PFSK-1 (cell line): Measurements from ENCODE around the gene STK40.

Experiments used
- FOXP2 ChIP-seq: optimal IDR thresholded peaks from 2 replicates; pipeline ENCODE3; 2011; ENCODE audit warnings: borderline replicate concordance, control low read depth, inconsistent platforms; ENCODE audit not compliant: insufficient read depth; ENCODE audit errors: extremely low read length, extremely low read depth
- POLR2AphosphoS5 ChIP-seq: IDR thresholded peaks from 2 replicates; pipeline ENCODE4 v1.6.1; 2012; ENCODE audit warnings: low read depth, mild to moderate bottlenecking, control low read depth, low read length, moderate library complexity
- REST ChIP-seq, 2 experiments: IDR thresholded peaks; 2 replicates each; pipeline versions ENCODE4 v1.6.1 to v1.8.0; 2011 to 2012; ENCODE audit warnings: low read depth in 2 of 2, low read length in 2 of 2, control low read depth in 1 of 2, inconsistent platforms in 1 of 2, mild to moderate bottlenecking in 1 of 2, moderate library complexity in 1 of 2; ENCODE audit not compliant: insufficient read depth in 1 of 2
- SIN3A ChIP-seq: IDR thresholded peaks from 2 replicates; pipeline ENCODE4 v1.6.1; 2012; ENCODE audit warnings: mild to moderate bottlenecking, low read length, moderate library complexity, borderline replicate concordance; ENCODE audit not compliant: insufficient read depth
- TAF1 ChIP-seq: IDR thresholded peaks from 2 replicates; pipeline ENCODE4 v1.6.1; 2012; ENCODE audit warnings: low read length, control low read depth, borderline replicate concordance; ENCODE audit not compliant: insufficient read depth

- no peak for TF ChIP-seq POLR2AphosphoS5
- TF ChIP-seq SIN3A, result no peak; the same call in 1 of the 2 replicates
- TF ChIP-seq TAF1, result no peak
- TF ChIP-seq REST (IDR thresholded peaks at IDR 0.05; ENCODE audit: insufficient read depth in 1 of 2, low read depth in 2 of 2, low read length in 2 of 2), result no peak
- TF ChIP-seq FOXP2, result no peak
These were observed at the start of gene STK40 for GRCh38 chr1:36385410-36386264.
